ENCODE measurements around the gene TMEM39A.

The TMEM39A gene

GRCh38 chr3:119401503-119402440, 61.6 kb downstream of the TMEM39A start:
- Histone ChIP-seq H3K4me2 (ENCODE audit: low read length, poor library complexity, severe bottlenecking) (no peak overlapping the region), H3K9ac (ENCODE audit: low read length) (no peak overlapping the region), H3K27ac (ENCODE audit: low read length, poor library complexity, severe bottlenecking) (no peak overlapping the region), H3K14ac (ENCODE audit: low read length in 2 of 2) (no peak overlapping the region), H2BK15ac (ENCODE audit: low read depth, poor library complexity, severe bottlenecking) (no peak overlapping the region), H3K23ac (ENCODE audit: low read length in 2 of 2) (no peak overlapping the region), H2AFZ (ENCODE audit: low read depth, low read length) (no peak overlapping the region), H3K36me3 (ENCODE audit: control insufficient read depth in 1 of 2, insufficient read depth in 2 of 2, low read depth in 1 of 2, low read length in 2 of 2) (peaks cover 20 to 28% of the 10 kb centered on the region in 2 experiments), H2BK12ac (ENCODE audit: low read length in 2 of 2) (no peak overlapping the region), H2BK5ac (ENCODE audit: low read depth, low read length, poor library complexity, severe bottlenecking) (no peak overlapping the region), H3K4me3 (ENCODE audit: insufficient read depth in 1 of 2, low read depth in 1 of 2, low read length in 2 of 2) (no peak overlapping the region), H3K4ac (ENCODE audit: low read depth in 1 of 2, low read length in 2 of 2) (no peak overlapping the region), H3K4me1 (ENCODE audit: control insufficient read depth, insufficient read depth, low read depth, low read length) (peaks cover 4% of the 10 kb centered on the region), H3K27me3 (ENCODE audit: control insufficient read depth in 1 of 2, insufficient read depth in 1 of 2, low read length in 2 of 2) (no peaks in the 10 kb centered on the region), H3K9me3 (ENCODE audit: control insufficient read depth, low read length) (no peaks in the 10 kb centered on the region), H4K8ac (ENCODE audit: low read length) (no peak overlapping the region), H2BK120ac (ENCODE audit: low read depth, low read length) (no peak overlapping the region), H3K79me1 (replicated peaks; ENCODE audit: low read length, poor library complexity, severe bottlenecking) (peaks cover 9% of the 10 kb centered on the region), H4K91ac (ENCODE audit: low read length) (no peak overlapping the region), H2AK5ac (ENCODE audit: low read length, severe bottlenecking) (no peak overlapping the region), H3K18ac (ENCODE audit: low read depth in 1 of 2, low read length in 2 of 2) (no peak overlapping the region)
- WGBS = 91% methylated on average over 36 of the region's 36 CpGs
- no peak for DNase-seq

- Histone ChIP-seq H2AK5ac (ENCODE audit: low read length, severe bottlenecking) (no peak overlapping the region), H4K8ac (ENCODE audit: low read length) (no peak overlapping the region), H3K4me2 (ENCODE audit: low read length, poor library complexity, severe bottlenecking) (no peak overlapping the region), H2BK12ac (ENCODE audit: low read length in 2 of 2) (no peak overlapping the region), H3K36me3 (ENCODE audit: control insufficient read depth in 1 of 2, insufficient read depth in 2 of 2, low read depth in 1 of 2, low read length in 2 of 2) (peaks cover 20 to 28% of the 10 kb centered on the region in 2 experiments), H2BK5ac (ENCODE audit: low read depth, low read length, poor library complexity, severe bottlenecking) (no peak overlapping the region), H3K14ac (ENCODE audit: low read length in 2 of 2) (no peak overlapping the region), H3K4me3 (ENCODE audit: insufficient read depth in 1 of 2, low read depth in 1 of 2, low read length in 2 of 2) (no peak overlapping the region), H3K23ac (ENCODE audit: low read length in 2 of 2) (no peak overlapping the region), H3K27me3 (ENCODE audit: control insufficient read depth in 1 of 2, insufficient read depth in 1 of 2, low read length in 2 of 2) (no peaks in the 10 kb centered on the region), H3K79me1 (replicated peaks; ENCODE audit: low read length, poor library complexity, severe bottlenecking) (peaks cover 9% of the 10 kb centered on the region), H3K27ac (ENCODE audit: low read length, poor library complexity, severe bottlenecking) (no peak overlapping the region), H4K91ac (ENCODE audit: low read length) (no peak overlapping the region), H2BK120ac (ENCODE audit: low read depth, low read length) (no peak overlapping the region), H2BK15ac (ENCODE audit: low read depth, poor library complexity, severe bottlenecking) (no peak overlapping the region), H3K9ac (ENCODE audit: low read length) (no peak overlapping the region), H3K9me3 (ENCODE audit: control insufficient read depth, low read length) (no peaks in the 10 kb centered on the region), H3K18ac (ENCODE audit: low read depth in 1 of 2, low read length in 2 of 2) (no peak overlapping the region), H3K4me1 (ENCODE audit: control insufficient read depth, insufficient read depth, low read depth, low read length) (peaks cover 4% of the 10 kb centered on the region), H3K4ac (ENCODE audit: low read depth in 1 of 2, low read length in 2 of 2) (no peak overlapping the region), H2AFZ (ENCODE audit: low read depth, low read length) (no peak overlapping the region)
- WGBS = 100% methylated on average over 2 of the region's 5 CpGs
- no peak for DNase-seq
These were observed 62.3 kb downstream of the TMEM39A start for GRCh38 chr3:119401069-119401468.

- Histone ChIP-seq H3K79me1 (replicated peaks; ENCODE audit: low read length, poor library complexity, severe bottlenecking) (peaks cover 7% of the 10 kb centered on the region), H2BK120ac (ENCODE audit: low read depth, low read length) (no peak overlapping the region), H3K23ac (ENCODE audit: low read length in 2 of 2) (no peak overlapping the region), H3K4ac (ENCODE audit: low read depth in 1 of 2, low read length in 2 of 2) (no peak overlapping the region), H3K18ac (ENCODE audit: low read depth in 1 of 2, low read length in 2 of 2) (no peak overlapping the region), H2AK5ac (ENCODE audit: low read length, severe bottlenecking) (no peak overlapping the region), H2AFZ (ENCODE audit: low read depth, low read length) (no peak overlapping the region), H2BK15ac (ENCODE audit: low read depth, poor library complexity, severe bottlenecking) (no peak overlapping the region), H3K27me3 (ENCODE audit: control insufficient read depth in 1 of 2, insufficient read depth in 1 of 2, low read length in 2 of 2) (no peaks in the 10 kb centered on the region), H4K8ac (ENCODE audit: low read length) (no peak overlapping the region), H3K4me2 (ENCODE audit: low read length, poor library complexity, severe bottlenecking) (no peak overlapping the region), H3K4me1 (ENCODE audit: control insufficient read depth, insufficient read depth, low read depth, low read length) (peaks cover 4% of the 10 kb centered on the region), H3K9me3 (ENCODE audit: control insufficient read depth, low read length) (no peaks in the 10 kb centered on the region), H3K4me3 (ENCODE audit: insufficient read depth in 1 of 2, low read depth in 1 of 2, low read length in 2 of 2) (no peak overlapping the region), H2BK5ac (ENCODE audit: low read depth, low read length, poor library complexity, severe bottlenecking) (no peak overlapping the region), H2BK12ac (ENCODE audit: low read length in 2 of 2) (no peak overlapping the region), H3K27ac (ENCODE audit: low read length, poor library complexity, severe bottlenecking) (peak overlapping the region; percentile 43), H4K91ac (ENCODE audit: low read length) (no peak overlapping the region), H3K9ac (ENCODE audit: low read length) (no peak overlapping the region), H3K14ac (ENCODE audit: low read length in 2 of 2) (no peak overlapping the region), H3K36me3 (ENCODE audit: control insufficient read depth in 1 of 2, insufficient read depth in 2 of 2, low read depth in 1 of 2, low read length in 2 of 2) (peaks cover 22 to 28% of the 10 kb centered on the region in 2 experiments)
- no peak for DNase-seq
- WGBS = 98% methylated on average over 4 of the region's 5 CpGs
These were observed 62.9 kb downstream of the TMEM39A start for GRCh38 chr3:119400466-119400865.

- H2BK12ac ChIP-seq (ENCODE audit: low read length in 2 of 2) = no peak overlapping the region
- H2BK15ac ChIP-seq (ENCODE audit: low read depth, poor library complexity, severe bottlenecking) = no peak overlapping the region
- no peak overlapping the region for H3K4ac ChIP-seq (ENCODE audit: low read depth in 1 of 2, low read length in 2 of 2)
- no peak overlapping the region for H3K4me2 ChIP-seq (ENCODE audit: low read length, poor library complexity, severe bottlenecking)
- H2AK5ac ChIP-seq (ENCODE audit: low read length, severe bottlenecking) = no peak overlapping the region
- peaks cover 2% of the 10 kb centered on the region for H3K4me1 ChIP-seq (ENCODE audit: control insufficient read depth, insufficient read depth, low read depth, low read length)
- H2BK5ac ChIP-seq (ENCODE audit: low read depth, low read length, poor library complexity, severe bottlenecking) = no peak overlapping the region
- H3K27ac ChIP-seq (ENCODE audit: low read length, poor library complexity, severe bottlenecking) = no peak overlapping the region
- H3K36me3 ChIP-seq (ENCODE audit: control insufficient read depth in 1 of 2, insufficient read depth in 2 of 2, low read depth in 1 of 2, low read length in 2 of 2) = peaks cover 24 to 42% of the 10 kb centered on the region in 2 experiments
- H2AFZ ChIP-seq (ENCODE audit: low read depth, low read length) = no peak overlapping the region
- H3K79me1 ChIP-seq (replicated peaks; ENCODE audit: low read length, poor library complexity, severe bottlenecking) = no peaks in the 10 kb centered on the region
- no peaks in the 10 kb centered on the region for H3K27me3 ChIP-seq (ENCODE audit: control insufficient read depth in 1 of 2, insufficient read depth in 1 of 2, low read length in 2 of 2)
- H3K18ac ChIP-seq (ENCODE audit: low read depth in 1 of 2, low read length in 2 of 2) = no peak overlapping the region
- no peak for DNase-seq
- H2BK120ac ChIP-seq (ENCODE audit: low read depth, low read length) = no peak overlapping the region
- H4K91ac ChIP-seq (ENCODE audit: low read length) = no peak overlapping the region
- no peaks in the 10 kb centered on the region for H3K9me3 ChIP-seq (ENCODE audit: control insufficient read depth, low read length)
- WGBS = 98% methylated on average over 2 of the region's 2 CpGs
- H4K8ac ChIP-seq (ENCODE audit: low read length) = no peak overlapping the region
- no peak overlapping the region for H3K9ac ChIP-seq (ENCODE audit: low read length)
- H3K4me3 ChIP-seq (ENCODE audit: insufficient read depth in 1 of 2, low read depth in 1 of 2, low read length in 2 of 2) = no peak overlapping the region
- H3K14ac ChIP-seq (ENCODE audit: low read length in 2 of 2) = no peak overlapping the region
- H3K23ac ChIP-seq (ENCODE audit: low read length in 2 of 2) = no peak overlapping the region
These were observed 66.5 kb downstream of the TMEM39A start for GRCh38 chr3:119396870-119397269.
